H1 (cell line): Measurements from ENCODE around the gene ELFN1. TPM values are rescaled to one million over a fixed set of nuclear protein-coding genes. Genes with fewer than 3 reads are reported as not detected.

Experiments
- ATF3 ChIP-seq: IDR thresholded peaks from 2 replicates; pipeline ENCODE4 v1.6.1; 2011; ENCODE audit warnings: low read depth, mild to moderate bottlenecking, low read length; ENCODE audit not compliant: insufficient read depth
- BRCA1 ChIP-seq: IDR thresholded peaks from 2 replicates; pipeline ENCODE4 v1.6.1; 2012; ENCODE audit warnings: low read depth, low read length, improper control_type of control experiment
- CHD7 ChIP-seq: fragments of 300-600 bp; sonication (generic); IDR thresholded peaks from 2 replicates; pipeline ENCODE4 v1.7.1; 2012; ENCODE audit warnings: low read length, moderate library complexity, mild to moderate bottlenecking, inconsistent platforms; ENCODE audit not compliant: insufficient replicate concordance
- EP300 ChIP-seq, 2 experiments: IDR thresholded peaks; 1 replicate in 1 of 2; 2 replicates in 1 of 2; pipeline ENCODE4 v1.6.1; 2011 to 2012; ENCODE audit warnings: low read depth in 2 of 2, low read length in 2 of 2, mild to moderate bottlenecking in 2 of 2, borderline replicate concordance in 1 of 2, inconsistent platforms in 1 of 2, moderate library complexity in 1 of 2
- FOSL1 ChIP-seq: IDR thresholded peaks from 2 replicates; pipeline ENCODE4 v1.6.1; 2011; ENCODE audit warnings: mild to moderate bottlenecking, low read depth, low read length, moderate library complexity; ENCODE audit not compliant: insufficient read depth
- JUND ChIP-seq: IDR thresholded peaks from 2 replicates; pipeline ENCODE4 v1.6.1; 2011; ENCODE audit warnings: mild to moderate bottlenecking, improper control_type of control experiment, low read length
- MAFK ChIP-seq: IDR thresholded peaks from 2 replicates; pipeline ENCODE4 v1.6.1; 2012; ENCODE audit warnings: low read depth, mild to moderate bottlenecking, improper control_type of control experiment, low read length
- POLR2AphosphoS5 ChIP-seq: IDR thresholded peaks from 2 replicates; pipeline ENCODE4 v1.6.1; 2011; ENCODE audit warnings: low read depth, low read length
- ZNF274 ChIP-seq: IDR thresholded peaks from 2 replicates; pipeline ENCODE4 v1.7.0; 2012; ENCODE audit warnings: low read length, borderline replicate concordance; ENCODE audit errors: extremely low read depth
- polyA plus RNA-seq, 7 experiments: library from polyadenylated mRNA; depleted of rRNA in 3 of 7; stranded (reverse) in 5 of 7; unstranded in 2 of 7; fragments of >200 nt in 5 of 7; fragments of 200-250 nt in 2 of 7; gene quantifications; 1 replicate in 5 of 7; 2 replicates in 1 of 7; 4 replicates in 1 of 7; pipeline versions ENCODE4 v1.2.1 to v1.2.3, GENCODE V29; 2011 to 2013; ENCODE audit warnings: missing spikeins in 2 of 7, mixed read lengths in 2 of 7
- total RNA-seq: library from RNA; stranded (reverse); fragmentation: NEBNext Ultra II Directional; extraction: Animal tissue kit (Norgen Biotek cat#: 25700); gene quantifications from 2 replicates; pipeline ENCODE4 v1.2.1, GENCODE V29; 2021

ELFN1 gene
- total and polyA plus RNA-seq, 2 of the 8 experiments (the other 6 are each of a cell fraction or from before 2014, with no cell fraction given), result 2.0 to 4.5 TPM

GRCh38 chr7:1700536-1701333 is 30.7 kb downstream of the ELFN1 start (continued):
- TF ChIP-seq ATF3 (no peak), MAFK (no peak), CHD7 (no peak), BRCA1 (no peak), ZNF274 (no peak), EP300 (IDR thresholded peaks at IDR 0.05; ENCODE audit: borderline replicate concordance in 1 of 2, low read depth in 2 of 2, low read length in 2 of 2) (no peak), POLR2AphosphoS5 (no peak), JUND (no peak), FOSL1 (no peak)
